DOHH2 (cell line): ENCODE measurements around the gene L1CAM.

Experiments used
- H3F3A ChIP-seq: fragments of 200-600 bp; sonication (generic), shearing (Covaris generic); 2 replicates; pipeline ENCODE4 v1.6.0; 2016; ENCODE audit warnings: antibody characterized with exemption, mild to moderate bottlenecking; ENCODE audit not compliant: control insufficient read depth, insufficient read depth
- H3K27ac ChIP-seq: fragments of 200-600 bp; sonication (generic); 2 replicates; pipeline ENCODE4 v1.5.1; 2014; ENCODE audit warnings: low read depth, mild to moderate bottlenecking, low read length, moderate library complexity
- H3K27me3 ChIP-seq: fragments of 200-600 bp; sonication (generic); 2 replicates; pipeline ENCODE4 v1.6.1; 2014; ENCODE audit warnings: mild to moderate bottlenecking, low read length, mixed read lengths; ENCODE audit not compliant: control insufficient read depth
- H3K36me3 ChIP-seq: fragments of 200-600 bp; sonication (generic); 2 replicates; pipeline ENCODE4 v1.6.1; 2014; ENCODE audit warnings: mild to moderate bottlenecking, low read length, moderate library complexity, mixed read lengths; ENCODE audit not compliant: control insufficient read depth
- H3K4me1 ChIP-seq: fragments of 200-600 bp; sonication (generic); 2 replicates; pipeline ENCODE4 v1.6.1; 2014; ENCODE audit warnings: mild to moderate bottlenecking, low read length, mixed read lengths; ENCODE audit not compliant: control insufficient read depth
- H3K4me2 ChIP-seq: fragments of 200-600 bp; sonication (generic); 2 replicates; pipeline ENCODE4 v1.6.0; 2014; ENCODE audit warnings: mild to moderate bottlenecking, low read length, moderate library complexity
- H3K4me3 ChIP-seq: fragments of 200-600 bp; sonication (generic); 2 replicates; pipeline ENCODE4 v1.5.1; 2014; ENCODE audit warnings: mild to moderate bottlenecking, low read length, mixed read lengths
- H3K79me2 ChIP-seq: fragments of 200-600 bp; sonication (generic); 2 replicates; pipeline ENCODE4 v1.6.1; 2014; ENCODE audit warnings: mild to moderate bottlenecking, low read length, mixed read lengths; ENCODE audit not compliant: control insufficient read depth
- H3K9me2 ChIP-seq: fragments of 200-600 bp; sonication (generic); replicated peaks from 2 replicates; pipeline ENCODE4 v1.6.1; 2014; ENCODE audit warnings: mild to moderate bottlenecking, low read length, mixed read lengths; ENCODE audit not compliant: control insufficient read depth
- H3K9me3 ChIP-seq: fragments of 200-600 bp; sonication (generic); 2 replicates; pipeline ENCODE4 v1.6.1; 2014; ENCODE audit warnings: antibody characterized with exemption, low read length, mixed read lengths; ENCODE audit not compliant: control insufficient read depth, insufficient read depth
- H4K20me1 ChIP-seq: fragments of 200-600 bp; sonication (generic); 2 replicates; pipeline ENCODE4 v1.6.0; 2014; ENCODE audit warnings: low read depth, mild to moderate bottlenecking, antibody characterized with exemption, low read length, moderate library complexity; ENCODE audit not compliant: control insufficient read depth, insufficient read depth
- CTCF ChIP-seq: fragments of 200-600 bp; sonication (generic); IDR thresholded peaks from one replicate; pipeline ENCODE4 v1.5.1; 2014; ENCODE audit warnings: antibody characterized with exemption, mild to moderate bottlenecking, low read depth, low read length; ENCODE audit not compliant: poor library complexity, severe bottlenecking
- EZH2phosphoT487 ChIP-seq: fragments of 200-600 bp; sonication (generic); IDR thresholded peaks from 2 replicates; pipeline ENCODE4 v1.6.1; 2017; ENCODE audit warnings: borderline replicate concordance, mild to moderate bottlenecking, antibody characterized with exemption, low read length, moderate library complexity, mixed read lengths

The L1CAM gene

GRCh38 chrX:153889123-153889522, 3.1 kb upstream of the L1CAM start:
- Histone ChIP-seq H3K27me3 (peaks cover 42% of the 10 kb centered on the region), H3K79me2 (no peaks in the 10 kb centered on the region), H3K4me1 (peaks cover 23% of the 10 kb centered on the region), H3K27ac (no peak overlapping the region), H3K9me3 (no peaks in the 10 kb centered on the region), H3K9me2 (no peaks in the 10 kb centered on the region), H3K4me2 (no peak overlapping the region), H4K20me1 (no peaks in the 10 kb centered on the region), H3K4me3 (no peak overlapping the region), H3K36me3 (no peaks in the 10 kb centered on the region), H3F3A (no peaks in the 10 kb centered on the region)
- TF ChIP-seq CTCF (no peak), EZH2phosphoT487 (no peak)

GRCh38 chrX:153888344-153888743, 2.4 kb upstream of the L1CAM start:
- Histone ChIP-seq H4K20me1 (no peaks in the 10 kb centered on the region), H3K4me1 (peaks cover 23% of the 10 kb centered on the region), H3K9me3 (no peaks in the 10 kb centered on the region), H3K27me3 (peaks cover 44% of the 10 kb centered on the region), H3K4me2 (0 out of 2 replicates have a peak overlapping the region, but pooled peaks have one; percentile 16), H3F3A (no peaks in the 10 kb centered on the region), H3K27ac (no peak overlapping the region), H3K36me3 (no peaks in the 10 kb centered on the region), H3K4me3 (no peak overlapping the region), H3K9me2 (no peaks in the 10 kb centered on the region), H3K79me2 (no peaks in the 10 kb centered on the region)
- no peak for TF ChIP-seq CTCF
- TF ChIP-seq EZH2phosphoT487, result no peak

GRCh38 chrX:153887385-153887784, 1.4 kb upstream of the L1CAM start:
- Histone ChIP-seq H3K4me1 (peaks cover 22% of the 10 kb centered on the region), H3K36me3 (no peaks in the 10 kb centered on the region), H4K20me1 (no peaks in the 10 kb centered on the region), H3K27ac (no peak overlapping the region), H3K4me3 (no peak overlapping the region), H3K9me3 (no peaks in the 10 kb centered on the region), H3K27me3 (peaks cover 42% of the 10 kb centered on the region), H3K9me2 (no peaks in the 10 kb centered on the region), H3F3A (no peaks in the 10 kb centered on the region), H3K4me2 (no peak overlapping the region), H3K79me2 (no peaks in the 10 kb centered on the region)
- TF ChIP-seq CTCF (no peak), EZH2phosphoT487 (no peak)
